CD4-positive, CD25-positive, alpha-beta regulatory T cell (primary cell): ENCODE measurements around the gene SPPL2B. TPM values are rescaled to one million over a fixed set of nuclear protein-coding genes. Genes with fewer than 3 reads are reported as not detected.

Experiments used
- ATAC-seq, 2 donors: fragments of 150-1000 bp; cut with Tn5 transposase; one replicate each; pipeline ENCODE4 v1.10.0; 2021; ENCODE audit warnings: low read depth in 2 of 2, moderate number of reproducible peaks in 2 of 2, moderate library complexity in 1 of 2
- DNase-seq, 3 donors: peaks; one replicate each; pipeline versions ENCODE4 v3.0.0 to v3.0.0-alpha.2; 2012 to 2022; ENCODE audit warnings: mixed read lengths in 1 of 3
- H3K27ac ChIP-seq: one replicate; pipeline ENCODE4 v1.7.0; 2013; ENCODE audit warnings: mild to moderate bottlenecking, low read length; ENCODE audit not compliant: insufficient read depth, poor library complexity, severe bottlenecking
- H3K27me3 ChIP-seq: one replicate; pipeline ENCODE4 v1.7.0; 2013; ENCODE audit warnings: low read length; ENCODE audit not compliant: control insufficient read depth, insufficient read depth
- H3K36me3 ChIP-seq: one replicate; pipeline ENCODE4 v1.7.0; 2013; ENCODE audit warnings: mild to moderate bottlenecking, low read length, moderate library complexity; ENCODE audit not compliant: control insufficient read depth, insufficient read depth
- H3K4me1 ChIP-seq: 2 replicates; pipeline ENCODE4 v1.7.0; 2013; ENCODE audit warnings: mild to moderate bottlenecking, low read length; ENCODE audit not compliant: insufficient read depth, control insufficient read depth, poor library complexity, severe bottlenecking
- H3K4me3 ChIP-seq: one replicate; pipeline ENCODE4 v1.7.0; 2013; ENCODE audit warnings: low read depth, mild to moderate bottlenecking, low read length, moderate library complexity
- H3K9me3 ChIP-seq, 2 experiments: 1 replicate in 1 of 2; 2 replicates in 1 of 2; pipeline ENCODE4 v1.7.0; 2013; ENCODE audit warnings: low read length in 2 of 2, mild to moderate bottlenecking in 1 of 2, moderate library complexity in 1 of 2; ENCODE audit not compliant: control insufficient read depth in 2 of 2
- H3K27ac Mint-ChIP-seq, 3 donors: one replicate each; pipeline ENCODE4 v1.8.0; 2020 to 2022; ENCODE audit warnings: mild to moderate bottlenecking in 3 of 3, mixed read lengths in 3 of 3, moderate library complexity in 2 of 3
- H3K27me3 Mint-ChIP-seq: one replicate; pipeline ENCODE4 v1.8.0; 2022; ENCODE audit warnings: mild to moderate bottlenecking, mixed read lengths
- H3K36me3 Mint-ChIP-seq: one replicate; pipeline ENCODE4 v1.8.0; 2020; ENCODE audit warnings: mixed read lengths
- H3K4me1 Mint-ChIP-seq, 4 donors: one replicate each; pipeline ENCODE4 v1.8.0; 2020 to 2022; ENCODE audit warnings: mixed read lengths in 4 of 4, mild to moderate bottlenecking in 1 of 4
- H3K4me3 Mint-ChIP-seq, 4 donors: one replicate each; pipeline ENCODE4 v1.8.0; 2020 to 2022; ENCODE audit warnings: mild to moderate bottlenecking in 4 of 4, mixed read lengths in 4 of 4, moderate library complexity in 3 of 4
- H3K9me3 Mint-ChIP-seq, 7 donors: one replicate each; pipeline ENCODE4 v1.8.0; 2020 to 2022; ENCODE audit warnings: mixed read lengths in 7 of 7, mild to moderate bottlenecking in 3 of 7, moderate library complexity in 2 of 7
- polyA plus RNA-seq, 4 donors: library from polyadenylated mRNA; unstranded; fragments of 300-500 nt; fragmentation: Illumina TruSeq; gene quantifications; one replicate each; pipeline ENCODE4 v1.2.3, GENCODE V29; 2021
- total RNA-seq: library from RNA; stranded (reverse); gene quantifications from one replicate; pipeline ENCODE4 v1.2.3, GENCODE V29; 2022

The SPPL2B gene
- total and polyA plus RNA-seq, 5 donors from 2014 or later = 4.3 to 69.7 (median 6.4) TPM

GRCh38 chr19:2365201-2365970, 36.9 kb downstream of the SPPL2B start:
- Mint-ChIP-seq H3K9me3 (peaks cover 0 to 4% (median 1%) of the 10 kb centered on the region in 7 donors), H3K27me3 (peaks cover 10% of the 10 kb centered on the region), H3K4me1 (peaks cover 0 to 5% (median 2%) of the 10 kb centered on the region in 4 donors), H3K27ac (no peak overlapping the region), H3K36me3 (no peaks in the 10 kb centered on the region), H3K4me3 (no peak overlapping the region)
- Histone ChIP-seq H3K4me3 (no peak overlapping the region), H3K27ac (no peak overlapping the region), H3K4me1 (no peaks in the 10 kb centered on the region), H3K9me3 (peaks cover 0 to 8% of the 10 kb centered on the region in 2 experiments), H3K27me3 (peaks cover 11% of the 10 kb centered on the region), H3K36me3 (no peaks in the 10 kb centered on the region)
- ATAC-seq (no peak), DNase-seq (no peak)

- no peak for DNase-seq
- H3K4me3 Mint-ChIP-seq = no peak overlapping the region
- Histone ChIP-seq H3K27me3 (peaks cover 2% of the 10 kb centered on the region), H3K4me3 (no peak overlapping the region), H3K36me3 (no peaks in the 10 kb centered on the region), H3K9me3 (peaks cover 0 to 8% of the 10 kb centered on the region in 2 experiments), H3K4me1 (no peaks in the 10 kb centered on the region), H3K27ac (no peak overlapping the region)
- no peaks in the 10 kb centered on the region for H3K36me3 Mint-ChIP-seq
- peaks cover 0 to 4% (median 0%) of the 10 kb centered on the region in 7 donors for H3K9me3 Mint-ChIP-seq
- H3K27me3 Mint-ChIP-seq = peaks cover 7% of the 10 kb centered on the region
- ATAC-seq = no peak
- H3K27ac Mint-ChIP-seq = no peak overlapping the region
- peaks cover 0 to 4% (median 0%) of the 10 kb centered on the region in 4 donors for H3K4me1 Mint-ChIP-seq
Measured at GRCh38 chr19:2371656-2372055, 43.2 kb downstream of the SPPL2B start.

GRCh38 chr19:2372076-2372612, 43.7 kb downstream of the SPPL2B start:
- peaks cover 7% of the 10 kb centered on the region for H3K27me3 Mint-ChIP-seq
- Histone ChIP-seq H3K27ac (no peak overlapping the region), H3K4me3 (no peak overlapping the region), H3K27me3 (no peaks in the 10 kb centered on the region), H3K9me3 (peaks cover 0 to 8% of the 10 kb centered on the region in 2 experiments), H3K36me3 (no peaks in the 10 kb centered on the region), H3K4me1 (no peaks in the 10 kb centered on the region)
- peak overlapping the region in 1 of 3 donors; percentile 52 for H3K27ac Mint-ChIP-seq
- no peaks in the 10 kb centered on the region for H3K36me3 Mint-ChIP-seq
- no peak for ATAC-seq
- H3K4me3 Mint-ChIP-seq = no peak overlapping the region
- DNase-seq = no peak
- H3K4me1 Mint-ChIP-seq = peaks cover 0 to 4% (median 0%) of the 10 kb centered on the region in 4 donors
- H3K9me3 Mint-ChIP-seq = peaks cover 0 to 4% (median 0%) of the 10 kb centered on the region in 7 donors

GRCh38 chr19:2374808-2375207, 46.3 kb downstream of the SPPL2B start:
- Mint-ChIP-seq H3K27me3 (peaks cover 12% of the 10 kb centered on the region), H3K4me1 (peaks cover 0 to 4% (median 0%) of the 10 kb centered on the region in 4 donors), H3K9me3 (peaks cover 0 to 13% (median 3%) of the 10 kb centered on the region in 7 donors), H3K36me3 (no peaks in the 10 kb centered on the region), H3K27ac (no peak overlapping the region), H3K4me3 (no peak overlapping the region)
- H3K36me3 ChIP-seq = no peaks in the 10 kb centered on the region
- no peaks in the 10 kb centered on the region for H3K4me1 ChIP-seq
- H3K27me3 ChIP-seq = no peaks in the 10 kb centered on the region
- H3K4me3 ChIP-seq = no peak overlapping the region
- ATAC-seq (no peak), DNase-seq (no peak)
- H3K9me3 ChIP-seq = peaks cover 2 to 8% of the 10 kb centered on the region in 2 experiments
- no peak overlapping the region for H3K27ac ChIP-seq

GRCh38 chr19:2375353-2376121, 47.1 kb downstream of the SPPL2B start:
- no peak overlapping the region for H3K27ac Mint-ChIP-seq
- H3K36me3 Mint-ChIP-seq = no peaks in the 10 kb centered on the region
- no peak overlapping the region for H3K4me3 Mint-ChIP-seq

GRCh38 chr19:2376784-2377519, 48.5 kb downstream of the SPPL2B start:
- DNase-seq (no peak), ATAC-seq (no peak)
- no peak overlapping the region for H3K4me3 Mint-ChIP-seq
- H3K27ac Mint-ChIP-seq = peak overlapping the region in 1 of 3 donors; percentile 65
- no peak overlapping the region for H3K4me3 ChIP-seq
- H3K27me3 ChIP-seq = no peaks in the 10 kb centered on the region
- H3K27me3 Mint-ChIP-seq = peaks cover 10% of the 10 kb centered on the region
- H3K36me3 Mint-ChIP-seq = no peaks in the 10 kb centered on the region
- peaks cover 5 to 12% of the 10 kb centered on the region in 2 experiments for H3K9me3 ChIP-seq
- H3K27ac ChIP-seq = no peak overlapping the region
- H3K4me1 Mint-ChIP-seq = no peaks in the 10 kb centered on the region
- H3K36me3 ChIP-seq = no peaks in the 10 kb centered on the region
- peaks cover 0 to 16% (median 4%) of the 10 kb centered on the region in 7 donors for H3K9me3 Mint-ChIP-seq
- H3K4me1 ChIP-seq = no peaks in the 10 kb centered on the region

More at GRCh38 chr19:2375353-2376121, 47.1 kb downstream of the SPPL2B start:
- H3K9me3 ChIP-seq = peaks cover 3 to 7% of the 10 kb centered on the region in 2 experiments
- Mint-ChIP-seq H3K4me1 (peaks cover 0 to 2% (median 0%) of the 10 kb centered on the region in 4 donors), H3K9me3 (peaks cover 0 to 13% (median 3%) of the 10 kb centered on the region in 7 donors), H3K27me3 (peaks cover 12% of the 10 kb centered on the region)
- H3K4me3 ChIP-seq = no peak overlapping the region
- H3K27ac ChIP-seq = no peak overlapping the region
- no peaks in the 10 kb centered on the region for H3K27me3 ChIP-seq
- H3K4me1 ChIP-seq = no peaks in the 10 kb centered on the region
- no peak for DNase-seq
- no peaks in the 10 kb centered on the region for H3K36me3 ChIP-seq
- no peak for ATAC-seq

GRCh38 chr19:2380567-2380966, 52.1 kb downstream of the SPPL2B start:
- H3K4me1 Mint-ChIP-seq = no peaks in the 10 kb centered on the region

More at GRCh38 chr19:2380567-2380966, 52.1 kb downstream of the SPPL2B start:
- Mint-ChIP-seq H3K9me3 (peaks cover 0 to 16% (median 3%) of the 10 kb centered on the region in 7 donors), H3K36me3 (no peaks in the 10 kb centered on the region), H3K27me3 (peaks cover 5% of the 10 kb centered on the region), H3K4me3 (no peak overlapping the region), H3K27ac (no peak overlapping the region)
- Histone ChIP-seq H3K9me3 (peaks cover 5 to 12% of the 10 kb centered on the region in 2 experiments), H3K36me3 (no peaks in the 10 kb centered on the region), H3K27ac (no peak overlapping the region), H3K27me3 (no peaks in the 10 kb centered on the region), H3K4me1 (no peaks in the 10 kb centered on the region), H3K4me3 (no peak overlapping the region)
- DNase-seq (no peak), ATAC-seq (no peak)
